Dedifferentiated amniotic fluid mesenchymal stem cell (primary cell): ENCODE data around the gene COG1.

Source experiments
- DNase-seq: peaks from one replicate; pipeline ENCODE4 v3.0.0-alpha.2; 2016; ENCODE audit errors: extremely low spot score

COG1 gene

DNA sequence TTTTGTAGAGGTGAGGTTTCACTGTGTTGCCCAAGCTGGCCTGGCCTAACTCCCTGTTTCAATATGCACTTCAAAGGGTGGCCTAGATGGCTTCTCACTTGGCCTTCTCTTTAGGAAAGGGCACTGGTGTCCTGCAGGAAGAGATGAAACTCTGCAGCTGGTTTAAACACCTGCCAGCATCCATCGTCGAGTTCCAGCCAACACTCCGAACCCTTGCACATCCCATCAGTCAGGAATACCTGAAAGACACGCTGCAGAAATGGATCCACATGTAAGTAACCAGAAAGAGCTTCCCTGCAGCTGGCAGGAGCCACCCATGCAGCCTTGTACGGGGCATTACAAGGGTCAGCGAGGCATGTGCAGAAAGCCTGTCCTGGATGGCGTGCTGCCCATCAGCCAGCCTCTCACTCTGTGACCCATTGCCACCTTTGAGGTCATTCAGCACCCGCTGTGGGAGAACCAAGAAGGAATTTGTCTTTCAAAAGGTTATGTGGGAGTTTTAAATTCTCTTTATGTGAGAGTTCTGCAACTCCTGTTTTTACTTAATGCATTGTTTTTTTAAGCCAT lies 7.0 kb downstream of the COG1 start:
- no peak for DNase-seq

DNA sequence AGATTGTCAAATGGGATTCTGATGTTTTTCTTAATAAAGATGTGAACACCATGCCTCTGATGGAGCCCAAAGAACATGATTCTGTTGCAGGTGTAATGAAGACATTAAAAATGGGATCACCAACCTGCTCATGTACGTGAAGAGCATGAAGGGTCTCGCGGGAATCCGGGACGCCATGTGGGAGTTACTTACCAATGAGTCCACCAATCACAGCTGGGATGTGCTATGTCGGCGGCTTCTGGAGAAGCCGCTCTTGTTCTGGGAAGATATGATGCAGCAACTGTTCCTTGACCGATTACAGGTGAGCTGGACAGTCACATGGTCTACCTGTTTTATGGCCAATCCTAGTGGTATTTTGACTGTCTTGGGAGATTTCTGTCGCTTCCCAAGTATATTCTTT lies 7.6 kb downstream of the COG1 start:
- no peak for DNase-seq

DNA sequence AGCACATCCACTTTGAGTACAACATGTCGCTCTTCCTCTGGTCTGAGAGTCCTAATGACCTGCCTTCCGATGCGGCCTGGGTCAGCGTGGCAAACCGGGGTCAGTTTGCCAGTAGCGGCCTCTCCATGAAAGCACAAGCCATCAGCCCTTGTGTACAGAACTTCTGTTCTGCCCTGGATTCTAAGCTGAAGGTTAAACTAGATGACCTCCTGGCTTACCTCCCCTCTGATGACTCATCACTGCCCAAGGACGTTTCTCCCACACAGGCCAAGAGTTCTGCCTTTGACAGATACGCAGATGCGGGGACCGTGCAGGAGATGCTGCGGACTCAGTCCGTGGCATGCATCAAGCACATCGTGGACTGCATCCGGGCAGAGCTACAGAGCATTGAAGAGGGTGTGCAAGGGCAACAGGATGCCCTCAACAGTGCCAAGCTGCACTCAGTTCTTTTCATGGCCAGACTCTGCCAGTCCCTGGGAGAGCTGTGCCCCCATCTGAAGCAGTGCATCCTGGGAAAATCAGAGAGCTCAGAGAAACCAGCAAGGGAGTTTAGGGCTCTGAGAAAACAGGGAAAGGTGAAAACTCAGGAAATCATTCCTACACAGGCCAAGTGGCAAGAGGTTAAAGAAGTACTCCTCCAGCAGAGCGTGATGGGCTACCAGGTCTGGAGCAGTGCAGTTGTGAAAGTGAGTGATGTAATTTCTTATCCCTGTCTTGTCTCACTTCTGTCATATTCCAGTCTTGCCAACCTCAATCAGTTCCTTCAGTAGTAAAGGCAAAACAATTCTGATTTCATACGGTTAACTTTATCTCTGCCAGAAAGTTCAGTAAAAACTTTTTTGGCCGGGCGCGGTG lies 8.6 kb downstream of the COG1 start:
- DNase-seq, result no peak

DNA sequence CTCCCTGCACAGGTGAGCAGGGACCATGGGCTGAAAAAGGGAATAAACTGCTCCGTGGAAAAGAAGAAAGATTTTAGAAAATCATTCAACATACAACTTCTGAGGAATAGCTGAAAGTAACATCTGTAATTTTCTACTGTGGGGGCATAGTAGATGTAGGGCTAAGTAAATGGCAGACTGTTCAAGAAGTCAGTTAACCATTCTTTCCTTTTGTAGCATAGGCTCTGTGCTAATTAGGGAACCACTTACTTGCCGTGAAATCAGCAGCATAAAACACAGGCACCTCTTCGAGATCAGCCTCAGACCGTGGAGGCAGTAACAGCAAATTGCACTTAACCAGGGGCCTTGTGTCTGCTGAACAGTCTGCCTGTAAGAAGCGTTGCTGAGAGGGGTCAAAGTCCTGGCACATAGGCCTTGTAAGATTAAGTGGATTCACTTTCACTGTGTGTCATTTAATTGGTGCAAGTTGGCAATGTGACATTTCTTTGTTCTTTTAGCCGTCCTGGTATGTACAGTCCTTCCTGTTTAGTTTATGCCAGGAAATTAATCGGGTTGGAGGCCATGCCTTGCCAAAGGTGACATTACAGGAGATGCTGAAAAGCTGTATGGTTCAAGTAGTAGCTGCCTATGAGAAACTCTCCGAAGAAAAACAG lies 10.4 kb downstream of the COG1 start:
- DNase-seq, result no peak

DNA sequence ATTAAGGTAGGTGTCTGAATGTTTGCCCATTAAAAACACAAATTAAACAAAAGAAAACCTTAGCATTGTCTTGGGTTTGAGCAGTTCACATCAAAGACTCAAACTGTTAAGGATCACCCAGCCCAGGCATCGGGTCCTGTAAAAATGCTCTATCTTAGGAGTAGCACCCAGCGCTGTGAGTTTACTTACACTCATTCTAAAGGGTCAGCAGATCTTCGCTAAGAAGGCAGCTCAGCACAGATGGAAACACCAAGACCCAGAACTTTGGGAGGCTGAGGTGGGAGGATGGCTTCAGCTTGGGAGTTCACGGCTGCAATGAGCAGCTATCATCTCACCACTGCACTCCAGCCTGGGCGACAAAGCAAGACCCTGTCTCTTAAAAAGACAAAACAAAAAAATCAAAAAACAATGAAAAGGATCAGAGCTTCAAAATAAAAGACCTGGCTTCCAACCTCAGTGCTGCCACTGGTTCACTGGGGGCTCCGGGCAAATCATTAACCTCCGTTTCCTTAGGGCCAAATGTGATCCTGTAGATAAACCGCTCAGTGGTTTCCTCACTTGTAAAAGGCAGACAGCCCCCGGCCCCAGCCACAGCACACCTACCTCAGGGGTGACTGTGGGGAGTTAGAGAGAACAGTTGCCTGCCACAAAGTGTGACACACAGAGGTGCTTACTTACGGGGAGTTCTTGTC lies 11.1 kb downstream of the COG1 start:
- no peak for DNase-seq

DNA sequence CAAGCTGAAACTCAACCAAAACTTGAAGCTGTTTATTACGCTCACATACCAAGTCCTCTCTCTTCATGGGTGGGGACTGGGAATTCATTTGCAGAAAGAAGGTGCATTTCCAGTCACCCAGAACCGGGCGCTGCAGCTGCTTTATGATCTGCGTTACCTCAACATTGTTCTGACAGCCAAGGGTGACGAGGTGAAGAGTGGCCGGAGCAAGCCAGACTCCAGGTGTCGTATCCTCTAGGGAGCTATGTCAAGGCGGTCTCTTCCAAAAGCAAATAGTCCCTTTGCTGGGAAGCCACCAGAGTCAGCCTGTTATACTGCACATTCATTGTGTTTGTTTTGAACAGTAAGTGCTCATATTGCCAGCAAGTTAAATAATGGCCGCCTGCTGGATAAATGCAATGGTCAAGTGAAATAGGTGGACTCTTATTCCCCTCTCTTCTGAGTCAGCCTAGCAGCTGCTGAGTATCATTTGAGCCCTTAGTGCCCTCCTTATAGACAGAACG lies 12.7 kb downstream of the COG1 start:
- no peak for DNase-seq

DNA sequence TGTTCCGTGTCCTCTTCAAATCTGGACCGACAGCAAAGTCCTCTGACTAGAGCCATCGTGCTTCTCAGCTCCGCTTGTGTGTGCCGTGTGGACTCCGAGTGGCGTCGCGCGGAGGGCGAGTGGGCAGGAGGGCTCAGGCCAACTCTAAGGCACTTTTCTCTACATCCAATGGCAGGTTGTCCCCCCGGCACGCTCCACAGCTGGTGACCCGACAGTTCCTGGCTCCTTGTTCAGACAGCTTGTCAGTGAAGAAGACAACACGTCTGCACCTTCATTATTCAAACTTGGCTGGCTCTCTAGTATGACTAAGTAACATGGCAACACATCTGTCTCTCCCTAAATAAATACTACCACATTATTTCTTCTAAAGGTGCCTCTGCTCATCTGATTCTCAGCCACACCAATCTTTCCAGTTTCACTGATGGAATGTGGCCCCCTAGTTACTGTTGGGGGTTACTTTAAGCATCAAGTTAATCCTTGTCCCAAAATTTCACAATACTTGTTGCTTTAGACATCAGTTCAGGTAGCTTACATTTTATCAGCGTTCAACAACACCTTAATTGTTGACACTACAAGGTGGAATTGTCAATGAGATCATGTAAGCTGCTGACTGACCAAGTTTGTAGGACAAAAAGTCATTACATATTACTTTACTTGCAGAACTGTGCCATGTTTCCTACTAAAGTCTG lies 15.4 kb downstream of the COG1 start:
- no peak for DNase-seq

DNA sequence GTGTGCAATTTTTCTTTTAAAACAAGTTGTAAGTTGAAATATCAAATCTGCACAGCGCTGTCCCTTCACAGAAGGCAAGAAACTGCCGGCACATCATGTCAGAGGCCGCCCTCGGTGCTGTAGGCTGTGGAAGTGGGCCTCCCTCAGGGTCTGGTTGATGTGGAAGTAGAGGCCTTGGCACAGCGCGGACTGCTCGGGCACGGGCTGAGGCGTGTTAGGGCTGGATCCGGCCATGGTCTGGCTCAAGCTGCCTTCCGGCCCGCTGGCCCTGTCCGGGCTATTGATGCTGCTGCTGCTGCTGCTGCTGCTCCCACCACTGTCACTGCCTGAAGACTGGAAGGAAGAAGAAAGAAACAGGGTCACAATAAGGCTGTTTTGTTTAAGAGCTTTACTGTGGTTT lies 16.6 kb downstream of the COG1 start:
- DNase-seq, result no peak

DNA sequence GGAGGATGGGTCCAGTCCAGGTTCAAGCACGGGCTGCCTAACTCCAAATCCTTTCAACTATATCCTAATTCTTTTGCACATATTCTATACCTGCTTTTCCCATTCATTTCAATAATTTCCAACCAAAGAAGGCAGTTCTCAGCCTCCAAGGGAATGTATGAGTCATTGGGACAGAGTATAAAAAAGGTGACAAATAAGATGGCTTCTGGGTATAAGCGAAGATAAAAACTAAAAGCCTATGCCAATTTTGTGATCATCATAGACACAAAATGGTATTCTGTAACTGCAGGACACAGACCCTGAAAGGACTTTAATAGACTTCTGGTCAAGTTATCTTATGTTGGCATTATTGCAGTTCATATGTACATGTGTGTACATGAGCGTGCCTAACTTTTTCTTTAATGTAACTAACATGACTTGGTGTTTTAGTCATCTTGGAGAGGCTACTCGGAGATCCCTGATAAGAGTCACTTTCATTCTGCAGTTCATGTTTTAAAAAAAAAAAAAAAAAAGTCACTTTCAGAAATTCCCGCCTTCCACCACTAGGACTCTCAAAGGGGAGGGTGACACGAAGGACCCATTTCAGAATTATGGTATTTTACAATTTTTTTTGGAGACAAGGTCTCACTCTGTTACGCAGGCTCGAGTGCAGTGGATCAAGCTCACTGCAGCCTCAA lies 17.3 kb downstream of the COG1 start:
- no peak for DNase-seq

DNA sequence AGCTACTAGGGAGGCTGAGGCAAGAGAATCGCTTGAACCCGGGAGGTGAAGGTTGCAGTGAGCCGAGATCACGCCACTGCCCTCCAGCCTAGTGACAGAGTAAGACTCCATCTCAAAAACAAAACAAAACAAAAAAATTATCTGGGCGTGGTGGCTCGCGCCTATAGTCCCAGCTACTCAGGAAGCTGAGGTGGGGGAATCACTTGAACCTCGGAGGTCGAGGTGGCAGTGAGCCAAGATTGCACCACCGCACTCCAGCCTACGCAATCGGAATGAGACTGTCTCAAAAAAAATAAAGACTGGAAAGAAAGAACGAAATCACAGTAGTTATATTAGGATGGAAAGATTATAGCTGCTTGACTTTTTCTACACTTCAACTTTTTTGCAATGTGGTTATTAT lies 18.9 kb downstream of the COG1 start:
- no peak for DNase-seq

DNA sequence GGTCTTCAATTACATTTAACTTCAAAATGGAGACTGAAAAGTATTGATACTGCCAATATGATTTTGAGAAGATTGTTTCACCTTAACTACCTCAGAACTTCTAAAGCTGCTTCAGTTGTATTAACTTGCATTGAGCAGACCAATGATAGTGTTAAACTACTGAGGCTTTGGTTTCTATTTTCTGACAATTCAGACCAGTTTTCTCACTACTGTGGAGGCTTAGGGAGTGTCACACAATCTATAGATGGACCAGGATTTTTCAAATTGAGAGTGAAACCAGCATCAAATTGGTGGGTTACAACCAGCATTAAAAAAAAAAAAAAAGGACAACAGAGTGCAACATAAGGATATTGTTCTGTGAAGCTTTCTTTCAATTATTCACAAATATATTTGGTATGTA lies 21.2 kb downstream of the COG1 start:
- DNase-seq, result no peak

DNA sequence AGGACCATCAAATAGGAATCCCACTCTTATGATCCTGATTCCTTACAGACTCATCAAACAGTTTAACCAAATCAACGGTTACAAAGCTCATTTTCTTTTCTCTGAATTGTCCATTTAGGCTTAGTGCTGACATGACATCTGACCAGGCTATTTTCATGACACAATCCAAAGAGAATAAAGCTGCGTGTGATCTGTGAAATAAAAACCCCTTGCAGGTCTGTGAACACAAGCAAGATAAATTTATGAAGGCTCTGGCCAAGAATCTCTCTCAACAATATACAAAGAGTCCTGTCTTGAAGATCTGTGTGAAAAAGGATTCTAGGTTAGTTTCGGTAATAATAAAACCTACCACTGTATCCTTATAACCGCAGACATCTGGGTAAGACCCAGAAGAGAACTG lies 22.0 kb downstream of the COG1 start:
- DNase-seq, result no peak

DNA sequence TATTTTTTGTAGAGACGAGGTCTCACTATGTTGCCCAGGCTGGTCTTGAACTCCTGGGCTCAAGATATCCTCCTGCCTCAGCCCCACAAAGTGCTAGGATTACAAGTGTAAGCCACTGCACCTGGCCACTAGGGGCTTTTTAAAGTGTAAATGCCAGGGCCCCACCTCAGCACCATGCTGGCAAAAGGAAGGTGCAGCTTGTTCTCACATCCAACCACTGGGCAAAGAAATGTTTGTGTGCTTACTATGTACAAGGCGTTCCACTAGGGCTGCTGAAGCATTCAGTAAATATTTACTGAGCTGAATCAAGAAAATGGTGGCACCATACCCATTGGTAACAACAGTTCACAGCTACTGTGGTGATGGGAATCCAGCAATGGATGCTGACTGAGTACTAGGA lies 22.6 kb downstream of the COG1 start:
- DNase-seq, result no peak

DNA sequence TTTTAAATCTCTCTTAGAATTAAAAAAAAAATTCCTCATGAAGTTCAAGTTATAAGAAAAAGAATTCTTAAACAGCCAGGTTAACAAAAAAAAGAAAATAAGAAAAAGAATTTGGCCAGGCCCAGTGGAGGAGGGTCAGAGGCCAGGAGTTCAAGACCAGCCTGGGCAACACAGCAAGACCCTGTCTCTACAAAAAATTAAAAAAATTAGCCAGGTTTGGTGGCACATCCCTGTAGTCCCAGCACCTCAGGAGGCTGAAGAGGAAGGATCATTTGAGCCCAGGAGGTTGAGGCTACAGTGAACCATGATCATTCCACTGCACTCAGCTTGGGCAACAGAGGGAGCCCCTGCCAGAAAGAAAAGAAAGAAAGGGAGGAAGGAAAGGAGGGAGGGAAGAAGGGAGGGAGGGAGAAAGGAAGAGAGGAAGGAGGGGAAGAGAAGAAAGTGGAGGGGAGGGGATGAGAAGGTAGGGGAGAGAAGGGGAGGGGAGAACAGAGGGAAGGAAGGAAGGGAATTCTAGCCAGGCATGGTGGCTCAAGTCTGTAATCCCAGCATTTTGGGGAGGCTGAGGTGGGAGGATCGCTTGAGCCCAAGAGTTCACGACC lies 30.9 kb downstream of the COG1 start:
- peak; percentile 8 for DNase-seq

DNA sequence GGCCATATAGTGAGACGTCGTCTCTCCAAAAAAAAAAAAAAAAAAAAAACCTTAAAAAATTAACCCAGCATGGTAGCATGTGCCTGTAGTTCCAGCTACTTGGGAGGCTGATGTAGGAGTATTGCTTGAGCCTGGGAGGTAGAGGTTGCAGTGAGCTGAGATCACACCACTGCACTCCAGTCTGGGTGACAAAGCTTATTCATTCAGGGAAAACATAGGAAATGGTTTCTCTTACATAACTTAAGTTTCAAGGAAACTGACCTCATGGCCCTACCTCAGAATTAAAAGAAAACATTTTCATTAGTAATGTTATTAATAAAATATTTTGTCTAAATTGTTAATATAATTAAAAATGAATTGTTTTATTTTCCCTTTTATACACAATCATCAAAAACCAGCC lies 31.4 kb downstream of the COG1 start:
- peak; percentile 6 for DNase-seq

DNA sequence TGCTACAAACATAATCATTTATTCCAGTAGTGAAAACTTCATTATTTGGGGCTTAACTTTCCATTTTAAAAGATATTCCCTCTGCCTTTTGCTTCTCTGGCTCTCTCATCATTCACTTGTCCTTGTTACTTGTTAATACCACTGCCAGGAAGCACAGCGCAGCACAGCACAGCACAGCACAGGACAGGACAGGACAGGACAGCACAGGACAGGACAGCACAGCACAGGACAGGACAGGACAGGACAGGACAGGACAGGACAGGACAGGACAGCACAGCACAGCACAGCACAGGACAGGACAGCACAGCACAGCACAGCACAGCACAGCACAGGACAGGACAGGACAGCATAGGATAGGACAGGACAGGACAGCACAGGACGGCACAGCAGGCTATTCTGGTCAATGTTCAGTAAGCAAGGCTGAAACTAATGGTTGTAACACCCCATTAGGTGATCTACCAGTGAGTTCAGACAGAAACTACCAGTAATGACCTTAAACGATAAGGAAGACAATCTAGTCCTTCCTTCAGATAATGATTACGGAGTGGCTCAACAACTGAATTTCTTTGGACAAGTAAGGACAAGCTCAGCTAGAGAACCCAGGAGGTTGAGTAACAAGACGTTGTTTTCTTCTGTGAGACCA lies 31.9 kb downstream of the COG1 start:
- peak; percentile 12 for DNase-seq

DNA sequence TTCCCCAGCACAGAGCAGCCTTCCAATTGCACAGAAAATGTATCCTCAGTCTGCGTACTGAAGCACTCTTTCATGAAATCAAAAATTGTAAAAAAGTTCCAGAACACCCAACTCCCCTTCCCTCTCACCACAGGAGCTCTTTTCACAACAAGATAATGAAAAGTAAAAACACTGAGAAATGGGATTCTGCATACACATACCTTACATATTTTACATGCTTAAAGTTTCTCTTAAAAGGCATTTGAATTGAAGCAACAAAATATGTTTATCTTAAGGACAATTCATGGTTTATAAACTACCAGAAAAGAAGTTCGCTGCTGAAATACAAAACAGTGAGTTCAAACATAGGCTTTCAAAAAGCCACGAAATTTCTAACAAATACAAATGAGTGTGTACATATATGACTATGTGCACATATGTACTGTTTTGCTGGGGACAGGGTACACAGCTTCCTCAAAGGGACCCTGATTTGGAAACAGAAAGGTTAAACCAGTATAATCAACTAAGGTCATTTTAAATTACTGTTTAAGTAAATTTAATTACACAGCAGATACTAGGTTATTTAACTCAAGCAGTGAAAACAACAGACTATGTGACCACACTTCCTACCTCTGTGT lies 33.8 kb downstream of the COG1 start:
- DNase-seq, result peak; percentile 31

DNA sequence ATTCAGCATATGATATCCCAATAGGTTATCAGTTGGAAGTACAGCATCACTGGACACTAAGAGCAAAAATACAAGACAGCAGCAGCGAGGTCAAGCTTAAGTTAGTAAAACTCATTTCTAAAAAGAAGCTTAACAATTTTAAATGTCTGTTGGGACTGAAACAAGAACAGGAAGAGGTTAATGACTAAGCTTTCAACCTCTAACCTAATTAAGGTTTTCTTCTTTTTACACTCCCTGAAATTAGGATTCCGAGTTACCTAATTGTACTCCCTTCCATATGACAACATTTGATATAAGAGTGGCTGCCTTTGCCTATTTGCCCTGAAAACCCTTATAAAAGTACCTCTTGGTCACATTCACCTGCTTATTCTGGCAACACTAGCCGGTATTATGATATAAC lies 34.5 kb downstream of the COG1 start:
- DNase-seq, result peak; percentile 13

DNA sequence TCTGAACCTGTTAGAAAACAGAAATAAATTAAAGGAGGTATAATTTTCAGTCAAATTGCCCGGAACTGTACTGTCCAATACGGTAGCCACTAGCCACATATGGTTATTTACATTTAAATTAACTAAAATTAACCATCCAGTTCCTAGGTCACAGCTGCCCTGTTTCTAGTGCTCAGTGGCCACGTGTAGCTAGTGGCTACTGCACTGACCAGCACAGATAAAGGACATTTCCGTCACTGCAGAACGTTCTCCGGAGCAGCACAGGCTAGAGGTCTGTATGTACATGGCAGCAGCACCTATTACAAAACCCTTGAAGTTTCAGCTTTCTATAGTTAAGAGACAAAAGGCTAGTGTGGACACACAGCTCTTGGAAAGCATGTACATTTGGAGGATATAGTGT lies 35.1 kb downstream of the COG1 start:
- DNase-seq, result peak; percentile 12

DNA sequence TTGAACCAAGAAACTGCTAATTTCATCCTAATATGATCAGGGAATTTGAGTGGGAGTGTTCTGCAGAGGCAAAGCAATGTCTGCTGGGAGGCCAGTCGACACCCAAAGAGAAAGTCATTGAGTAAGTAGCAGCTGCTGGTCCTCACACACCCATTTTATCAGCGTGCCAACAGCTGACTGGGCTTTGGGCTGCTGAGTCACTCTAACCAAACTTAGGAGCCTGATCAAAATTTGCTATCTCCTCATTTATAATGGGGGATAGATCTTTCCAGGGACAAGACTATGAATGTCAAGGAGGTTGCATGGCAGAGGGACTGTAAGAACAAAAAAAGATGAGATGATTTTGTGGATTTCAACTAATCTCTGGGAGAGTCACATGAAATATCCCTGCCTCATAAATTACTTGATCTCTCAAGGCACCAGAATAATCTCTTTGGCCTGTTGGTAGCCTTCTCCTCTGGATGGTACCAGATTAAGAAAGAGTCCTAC lies 35.9 kb downstream of the COG1 start:
- peak; percentile 80 for DNase-seq
